Right lobe of liver (tissue), 4 donors: ENCODE results near the gene S1PR3.

Experiments used
- POLR2A ChIP-seq: fragments of 450-650 bp; IDR thresholded peaks from one replicate; pipeline ENCODE4 v1.6.1; 2017; ENCODE audit warnings: antibody characterized with exemption, mild to moderate bottlenecking
- TF ChIP-seq, protein P1 (sequence below), 4 donors: fragments of 200-600 bp in 3 of 4; fragments of 450-650 bp in 1 of 4; IDR thresholded peaks; one replicate each; pipeline versions ENCODE4 v1.5.1 to v1.8.0; 2016 to 2022; ENCODE audit warnings: antibody characterized with exemption in 4 of 4, mild to moderate bottlenecking in 2 of 4
- donor health status: DM: no; HTN: no; CAD: no.
- donor health status: DM: no; HTN: no; CAD: no.
- donor health status: DM: no; HTN: yes; CAD: no.

DNA sequence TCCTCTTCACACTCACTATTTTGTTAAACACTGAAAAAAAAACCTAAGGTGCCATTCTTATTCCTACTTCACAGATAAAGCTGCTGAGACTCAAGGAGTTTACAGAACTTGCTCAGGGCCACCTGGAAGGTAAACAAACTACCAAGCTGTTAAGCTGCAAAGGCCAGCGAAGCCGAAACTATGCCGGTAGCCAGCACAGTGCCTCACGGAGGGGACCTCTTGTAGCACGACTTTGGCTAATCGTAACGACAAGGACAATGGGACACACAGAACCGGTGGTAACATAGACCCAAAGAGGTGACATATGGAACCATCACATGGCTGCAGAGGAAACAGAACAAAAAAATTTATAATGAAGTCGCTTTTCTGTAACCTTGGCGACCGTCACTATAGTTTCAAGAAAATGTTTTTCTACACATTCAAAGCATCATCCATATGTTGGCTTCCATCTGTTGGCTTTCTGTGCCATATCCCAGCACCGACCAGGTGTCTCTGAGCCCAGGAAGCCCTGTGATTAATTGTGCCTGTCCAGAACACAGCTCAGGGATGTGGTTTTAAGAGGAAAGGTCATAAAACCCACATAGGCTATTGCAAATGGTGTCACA lies 60.3 kb downstream of the S1PR3 start:
- TF ChIP-seq, protein P1, sequence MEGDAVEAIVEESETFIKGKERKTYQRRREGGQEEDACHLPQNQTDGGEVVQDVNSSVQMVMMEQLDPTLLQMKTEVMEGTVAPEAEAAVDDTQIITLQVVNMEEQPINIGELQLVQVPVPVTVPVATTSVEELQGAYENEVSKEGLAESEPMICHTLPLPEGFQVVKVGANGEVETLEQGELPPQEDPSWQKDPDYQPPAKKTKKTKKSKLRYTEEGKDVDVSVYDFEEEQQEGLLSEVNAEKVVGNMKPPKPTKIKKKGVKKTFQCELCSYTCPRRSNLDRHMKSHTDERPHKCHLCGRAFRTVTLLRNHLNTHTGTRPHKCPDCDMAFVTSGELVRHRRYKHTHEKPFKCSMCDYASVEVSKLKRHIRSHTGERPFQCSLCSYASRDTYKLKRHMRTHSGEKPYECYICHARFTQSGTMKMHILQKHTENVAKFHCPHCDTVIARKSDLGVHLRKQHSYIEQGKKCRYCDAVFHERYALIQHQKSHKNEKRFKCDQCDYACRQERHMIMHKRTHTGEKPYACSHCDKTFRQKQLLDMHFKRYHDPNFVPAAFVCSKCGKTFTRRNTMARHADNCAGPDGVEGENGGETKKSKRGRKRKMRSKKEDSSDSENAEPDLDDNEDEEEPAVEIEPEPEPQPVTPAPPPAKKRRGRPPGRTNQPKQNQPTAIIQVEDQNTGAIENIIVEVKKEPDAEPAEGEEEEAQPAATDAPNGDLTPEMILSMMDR (IDR thresholded peaks at IDR 0.05), result no peak
- TF ChIP-seq POLR2A, result no peak
